GM19397 (cell line): ENCODE measurements around the gene ABHD12B.

Experiments
- ATAC-seq: cut with Tn5 transposase; IDR thresholded peaks from one replicate; pipeline ENCODE4 v1.9.1; 2021; ENCODE audit warnings: mild to moderate bottlenecking, moderate library complexity; ENCODE audit not compliant: unreplicated experiment

ABHD12B gene

GRCh38 chr14:50837850-50838470 is 33.9 kb upstream of the ABHD12B start:
- ATAC-seq, result no peak

DNA sequence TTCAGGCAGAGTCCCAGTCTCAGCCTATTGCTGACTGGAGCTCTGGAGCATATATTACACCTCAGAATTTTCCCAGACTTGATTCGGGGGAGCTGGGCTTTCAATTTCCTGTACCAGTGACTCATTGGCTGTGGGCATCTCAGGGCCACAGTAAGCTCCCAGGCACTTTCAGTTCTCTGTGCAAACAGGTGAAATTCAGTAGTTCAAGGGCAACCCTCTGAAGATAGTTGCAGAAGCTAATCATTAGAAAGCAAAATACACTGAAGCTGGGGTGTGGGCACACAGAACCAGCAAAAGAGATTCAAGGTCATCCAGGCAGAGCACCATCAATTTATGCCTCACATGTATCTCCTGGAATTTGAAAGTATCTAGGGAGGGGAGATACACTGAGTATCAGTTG is 32.8 kb upstream of the ABHD12B start:
- ATAC-seq, result no peak

DNA sequence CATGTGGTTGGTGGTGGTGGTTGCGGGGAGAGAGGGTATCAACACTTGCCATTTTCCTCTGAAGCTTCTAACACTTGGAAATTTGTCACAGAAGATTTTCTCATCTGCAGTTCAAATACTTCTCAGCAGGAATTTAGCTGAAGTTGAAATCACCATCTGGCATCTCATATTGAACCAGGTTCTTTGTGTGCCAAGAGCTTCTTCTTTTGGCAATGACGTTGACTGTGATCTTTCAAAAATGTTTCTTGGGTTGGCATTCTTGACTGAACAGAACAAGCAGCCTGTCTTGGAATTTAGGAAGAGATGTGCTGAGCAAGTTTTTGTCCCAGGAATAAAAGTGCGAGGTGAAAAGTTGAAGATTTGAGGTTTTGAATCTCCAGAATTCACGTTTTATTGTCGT is 32.2 kb upstream of the ABHD12B start:
- ATAC-seq, result no peak

DNA sequence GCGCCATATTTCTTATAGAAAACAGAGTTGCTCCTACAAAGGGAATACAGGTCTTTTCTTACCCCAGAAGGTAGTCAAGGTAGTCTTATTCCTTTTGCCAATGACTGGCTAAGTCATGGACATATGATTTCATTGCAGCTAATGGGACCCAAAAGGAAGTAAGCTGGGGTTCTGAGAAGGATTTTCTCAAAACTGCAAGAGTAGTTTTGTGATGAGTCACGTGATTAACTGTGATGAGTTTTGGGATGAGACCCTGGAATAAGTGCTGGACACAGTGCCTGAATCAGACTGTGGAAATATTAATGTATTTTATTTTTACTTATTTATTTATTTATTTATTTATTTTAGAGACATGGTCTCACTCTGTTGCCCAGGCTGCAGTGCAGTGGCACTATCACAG is 27.5 kb upstream of the ABHD12B start:
- ATAC-seq, result no peak

DNA sequence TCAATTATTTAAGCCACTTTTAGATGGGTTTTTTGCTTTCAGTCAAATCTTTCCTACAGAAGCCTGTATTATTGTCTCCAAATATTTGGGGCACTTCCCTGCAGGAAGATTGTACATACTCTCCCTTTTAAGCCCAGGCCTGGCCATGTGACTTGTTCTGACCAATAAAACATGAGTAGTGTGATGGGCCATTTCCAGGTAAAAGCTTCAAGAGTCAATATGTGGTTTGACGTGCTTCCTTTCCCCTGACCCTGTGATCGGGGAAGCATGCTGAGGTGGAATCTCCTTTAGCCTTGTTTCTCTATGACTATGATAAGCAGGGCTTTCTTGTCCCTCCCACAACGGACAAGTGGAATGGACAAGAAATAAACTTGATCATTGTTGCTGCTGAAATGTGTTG is 26.7 kb upstream of the ABHD12B start:
- ATAC-seq, result no peak

DNA sequence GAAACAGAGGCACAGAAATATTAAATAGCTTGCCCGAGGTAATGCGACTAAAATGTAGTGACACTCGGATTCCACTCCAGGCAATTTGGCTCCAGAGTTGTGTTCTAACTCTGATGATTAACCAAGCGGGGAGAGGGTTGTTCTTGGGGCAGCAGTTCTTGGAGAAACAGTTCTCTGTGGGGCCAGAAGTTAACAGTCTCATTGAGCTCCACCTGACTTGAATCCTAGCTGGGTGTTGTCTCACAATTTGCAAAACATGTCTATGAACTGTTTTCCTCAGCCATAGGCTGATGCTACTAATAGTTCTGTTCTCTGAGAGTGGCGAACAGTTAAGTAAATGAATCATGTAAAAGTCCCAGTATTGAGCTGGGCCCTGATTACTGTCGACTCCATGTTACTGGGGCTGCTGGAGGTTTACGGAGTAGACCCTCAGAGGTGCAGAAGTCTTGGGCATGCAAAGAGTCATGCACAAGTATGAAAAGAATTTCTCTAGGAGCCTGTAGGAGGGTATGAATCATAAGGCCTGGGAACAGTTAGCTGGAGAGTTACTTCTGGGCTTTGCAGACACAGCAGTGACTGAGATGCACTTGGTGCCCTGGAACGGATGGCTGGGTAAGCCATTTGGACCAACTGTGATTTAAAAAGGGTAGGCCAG is 25.5 kb upstream of the ABHD12B start:
- no peak for ATAC-seq

GRCh38 chr14:50853891-50854290 is 18.0 kb upstream of the ABHD12B start:
- ATAC-seq, result no peak

DNA sequence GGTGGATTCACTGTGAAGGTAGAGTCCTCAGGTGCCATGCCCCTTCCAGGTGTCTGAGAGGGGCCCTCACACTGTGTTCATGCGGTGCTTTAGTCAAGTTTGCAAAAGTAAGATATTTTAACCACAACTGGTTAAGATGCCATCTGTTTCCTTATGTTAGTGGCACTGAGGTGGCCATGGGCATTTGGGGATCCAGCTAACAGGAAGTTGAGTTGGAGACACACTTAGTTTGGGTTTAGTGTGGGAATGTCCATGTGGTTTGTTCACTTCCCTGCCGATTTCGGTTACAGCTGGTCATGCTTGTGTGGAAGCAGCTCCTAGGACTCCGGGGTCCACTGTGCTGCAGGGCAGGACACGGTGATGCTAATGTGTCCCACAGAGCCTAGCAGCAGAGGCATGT is 17.3 kb upstream of the ABHD12B start:
- no peak for ATAC-seq

- no peak for ATAC-seq
Measured at GRCh38 chr14:50855558-50855957, 16.3 kb upstream of the ABHD12B start.

- ATAC-seq, result no peak
Measured at GRCh38 chr14:50856660-50857059, 15.2 kb upstream of the ABHD12B start.

GRCh38 chr14:50859296-50859624 is 12.6 kb upstream of the ABHD12B start:
- ATAC-seq, result no peak

DNA sequence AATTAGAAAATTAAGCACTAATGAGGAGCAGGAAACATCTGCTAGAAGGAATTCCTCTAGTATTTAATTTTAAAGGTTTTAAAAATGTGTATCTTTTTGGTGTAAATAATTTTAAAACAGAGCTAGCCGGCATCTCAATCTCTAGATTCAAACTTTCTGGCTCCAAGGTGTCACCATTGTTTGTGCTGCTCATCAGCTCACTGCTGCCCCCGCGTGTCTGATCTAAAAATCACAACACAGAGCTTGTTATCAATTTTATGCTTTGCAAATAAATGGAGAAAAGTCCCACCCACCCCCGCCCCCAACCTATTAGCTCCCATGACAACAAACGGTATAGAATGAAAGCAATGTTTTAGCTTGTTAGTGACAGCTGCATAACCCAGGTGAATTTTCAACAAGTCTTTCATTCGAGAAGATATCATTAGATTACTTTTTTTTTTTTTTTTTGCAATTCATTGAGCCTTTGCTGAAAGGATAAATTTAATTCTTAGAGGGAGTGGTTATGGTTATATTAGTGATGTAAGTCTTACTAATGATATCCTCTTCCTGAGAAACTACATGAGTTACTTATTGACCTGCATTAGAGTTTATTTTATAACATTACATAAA is 11.3 kb upstream of the ABHD12B start:
- no peak for ATAC-seq

DNA sequence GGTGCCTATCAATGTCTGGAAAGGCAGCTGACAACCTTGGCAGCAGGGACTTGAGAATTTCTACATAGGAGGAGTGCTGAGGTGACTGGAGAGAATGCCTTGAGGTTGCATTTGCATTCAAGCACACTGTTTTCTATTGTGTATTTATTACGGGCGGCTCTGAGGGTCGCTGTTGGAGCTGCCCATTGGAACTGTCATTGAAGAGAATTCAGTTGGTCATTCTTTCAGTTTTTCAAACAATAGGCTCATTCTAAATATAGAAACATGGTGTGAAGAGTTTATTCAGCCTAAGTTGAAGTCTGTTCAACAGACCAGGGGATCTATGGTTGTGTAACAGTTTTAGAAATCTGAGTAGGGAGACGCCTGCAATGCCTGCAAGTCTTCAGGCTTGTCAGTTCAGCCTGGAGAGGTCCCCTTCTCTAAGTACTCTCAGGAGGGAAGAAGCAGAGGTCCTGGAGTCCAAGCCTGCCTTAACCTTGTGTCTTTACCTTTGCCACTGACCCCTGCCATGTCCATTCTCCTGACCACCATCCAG is 9.8 kb upstream of the ABHD12B start:
- no peak for ATAC-seq

DNA sequence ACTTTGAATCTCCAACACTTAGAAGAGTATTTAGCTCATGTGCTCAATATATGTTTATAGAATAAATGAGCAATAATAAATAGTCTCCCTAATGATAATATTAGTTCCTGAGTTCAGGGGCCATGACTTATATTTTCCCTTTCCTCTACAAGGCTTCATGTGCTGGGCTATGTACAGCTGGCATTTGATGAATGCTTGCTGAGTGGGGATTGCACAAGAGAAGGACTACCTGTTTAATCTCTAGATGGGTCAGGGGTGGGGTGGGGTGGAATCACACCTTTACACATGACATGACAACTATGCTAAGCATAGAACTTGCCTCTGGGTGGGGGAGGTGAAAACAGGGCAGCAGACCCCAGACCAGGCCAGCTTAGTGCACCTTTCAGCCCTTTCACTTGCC is 7.6 kb upstream of the ABHD12B start:
- ATAC-seq, result no peak

DNA sequence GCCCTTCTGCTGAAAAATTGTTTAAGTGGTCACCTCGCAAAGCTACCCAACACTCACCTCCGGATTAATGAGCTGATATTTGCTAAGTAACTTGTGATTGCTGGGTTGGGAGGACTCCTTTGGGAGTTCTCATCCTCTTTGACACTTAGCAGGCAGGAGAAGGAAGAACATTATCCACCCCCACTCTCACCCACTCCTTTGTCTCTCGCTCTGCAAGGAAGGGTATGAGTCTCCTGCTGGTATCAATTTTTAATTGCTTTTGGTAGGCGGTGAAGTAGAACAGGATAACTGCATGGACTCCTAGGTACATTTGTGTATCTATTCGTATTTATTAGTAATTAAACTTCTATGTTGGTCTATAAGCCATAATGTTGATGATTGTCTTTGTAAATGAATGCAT is 6.9 kb upstream of the ABHD12B start:
- ATAC-seq, result no peak

DNA sequence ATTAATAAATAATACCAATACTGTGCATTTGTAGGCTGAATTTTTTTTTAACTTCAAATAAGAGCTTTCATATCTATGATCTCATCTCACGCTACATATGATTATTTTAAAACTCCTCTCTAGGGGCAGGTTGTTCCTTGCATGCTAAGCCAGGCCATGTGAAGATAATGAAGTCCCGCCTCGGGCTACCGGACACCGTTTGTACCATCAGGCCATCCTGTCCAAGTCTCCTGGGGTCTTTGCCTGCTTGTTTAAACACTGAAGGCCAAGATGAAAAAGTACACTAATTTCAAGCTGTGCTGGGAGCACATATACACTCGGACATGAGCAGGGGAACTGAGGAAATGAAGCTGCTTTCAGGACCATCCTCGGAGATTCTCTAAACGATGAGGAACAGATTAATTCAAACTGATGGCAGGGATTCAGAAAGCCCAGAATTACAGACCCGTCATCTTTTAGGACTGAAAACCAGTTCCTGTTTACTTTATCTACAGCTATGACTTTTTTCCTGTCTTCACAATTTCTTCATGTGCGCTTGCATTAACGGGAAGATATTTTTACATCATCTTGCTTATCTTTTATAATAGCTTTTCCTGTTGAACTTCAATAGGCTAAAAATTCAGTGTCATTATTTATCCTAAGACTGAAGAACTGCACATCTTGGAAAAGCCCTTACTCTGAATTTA is 6.3 kb upstream of the ABHD12B start:
- no peak for ATAC-seq

- ATAC-seq, result no peak
Measured at GRCh38 chr14:50871228-50871627, 625 bp upstream of the ABHD12B start.

- no peak for ATAC-seq
Measured at GRCh38 chr14:50874757-50875156, 2.9 kb downstream of the ABHD12B start.

DNA sequence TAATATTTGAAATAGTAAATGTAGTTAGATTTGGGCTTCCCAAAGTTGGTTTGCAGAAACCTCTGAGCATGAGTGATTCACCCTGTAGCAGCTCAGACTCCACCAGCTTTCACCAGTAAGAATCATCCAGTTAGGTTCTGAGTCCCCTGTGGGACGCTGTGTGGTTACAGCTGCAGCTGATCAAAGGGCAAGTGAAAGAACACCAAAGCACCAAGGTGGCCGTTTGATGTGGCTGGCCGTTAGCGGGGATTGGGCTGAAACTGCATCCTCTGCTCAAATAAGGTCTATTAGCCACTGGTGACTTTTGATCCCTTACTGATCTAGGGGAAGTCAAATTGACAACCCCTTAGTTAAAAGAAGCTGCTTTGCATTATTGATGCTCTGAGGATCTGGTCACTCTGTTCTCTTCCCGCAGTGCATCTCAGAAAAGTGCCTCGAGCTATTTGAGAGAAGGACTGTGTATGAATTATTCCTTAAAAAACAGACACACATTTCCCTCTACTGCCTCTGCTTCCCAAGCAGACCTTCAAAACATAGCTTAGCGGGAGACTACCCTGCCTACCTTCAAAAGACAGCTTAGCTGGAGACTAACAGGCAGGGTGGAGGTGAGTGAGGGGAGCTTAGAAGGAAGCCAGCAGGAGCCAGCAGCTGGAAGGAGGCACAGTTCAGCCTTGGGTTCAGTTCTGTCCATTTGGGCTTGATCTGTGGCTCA is 3.7 kb downstream of the ABHD12B start:
- peak; percentile 93 for ATAC-seq

DNA sequence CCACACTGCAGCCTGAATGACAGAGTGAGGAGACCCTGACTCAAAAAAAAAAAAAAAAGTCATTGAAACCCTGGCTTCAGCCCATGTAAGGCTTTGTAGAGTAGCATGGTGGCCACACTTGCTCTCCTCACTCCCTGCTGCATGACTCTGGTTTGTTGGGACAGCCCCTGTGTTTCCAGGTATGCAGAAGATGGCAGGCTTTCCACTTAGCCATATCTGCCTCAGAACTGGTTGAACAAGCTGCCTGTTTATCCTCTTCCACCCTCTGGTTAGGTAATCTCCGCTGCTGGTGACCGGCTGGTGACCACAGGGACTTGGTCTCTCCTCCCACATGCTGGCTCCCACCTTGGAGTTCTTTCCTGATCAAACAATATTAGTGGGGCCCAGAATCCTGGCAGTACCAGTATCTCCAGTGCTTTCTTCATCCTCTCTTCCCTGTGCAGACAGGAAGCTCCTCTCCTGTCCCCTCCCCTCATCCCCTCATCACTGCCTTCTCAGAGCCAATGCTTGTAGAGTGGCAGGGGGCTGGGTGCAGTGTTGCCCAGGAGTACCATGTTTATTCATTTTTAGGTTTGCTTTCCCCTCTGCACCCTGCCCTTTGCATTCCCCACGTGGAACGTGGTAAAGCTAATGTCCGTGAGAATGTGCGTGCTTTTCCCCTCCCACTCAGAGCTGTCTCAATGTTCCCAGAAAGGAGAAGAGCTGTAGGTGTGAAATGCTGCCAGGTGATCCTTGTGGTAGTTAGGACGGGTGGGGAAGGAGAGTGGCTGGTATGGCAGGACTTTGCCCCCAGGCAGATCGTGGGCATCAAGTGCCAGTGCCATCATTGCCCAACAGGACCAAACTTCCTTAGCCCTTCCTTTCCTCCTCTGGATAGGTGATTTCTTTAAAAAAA is 11.3 kb downstream of the ABHD12B start:
- no peak for ATAC-seq
